ENCODE results near the gene AZU1. TPM values are rescaled to one million over a fixed set of nuclear protein-coding genes. Genes with fewer than 3 reads are reported as not detected.
A peak's percentile ranks its signal among the peaks of the same experiment; 100 is the strongest.

The AZU1 gene
- total RNA-seq, 1 experiment from 2014 or later, result 1.6 TPM

DNA sequence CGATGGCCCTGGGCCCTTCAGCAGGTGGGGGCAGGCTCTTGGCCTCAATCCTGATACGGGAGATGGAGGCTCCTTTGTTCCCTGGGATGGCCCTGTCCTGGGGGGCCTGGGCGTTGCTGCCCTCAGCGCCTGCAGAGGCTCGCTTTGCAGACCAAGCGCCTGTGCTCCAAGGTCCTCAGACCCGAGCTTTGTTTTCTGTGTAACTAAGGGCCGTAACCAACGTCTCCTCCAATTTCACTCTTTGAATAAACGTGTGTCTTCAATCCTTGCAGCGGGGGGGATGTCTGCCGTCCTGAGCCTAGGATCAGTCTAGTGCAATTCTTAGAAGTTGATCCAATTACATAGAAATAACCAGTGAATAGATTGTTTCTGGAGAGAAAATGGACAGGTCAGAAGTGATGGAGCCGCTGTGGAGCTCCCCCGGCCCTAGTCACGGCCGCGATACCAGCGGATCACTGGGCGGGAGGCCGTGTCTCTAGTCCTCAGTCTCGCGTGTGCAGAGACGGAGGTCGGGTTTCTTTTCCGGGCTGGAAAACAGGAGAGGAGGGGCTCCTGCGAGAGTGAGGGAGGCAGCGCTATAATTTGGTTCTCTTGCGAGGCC, 25.0 kb upstream of the AZU1 start:
- H3T11ph ChIP-seq (ENCODE audit: low read length), result no peak overlapping the region
- peak; percentile 27 for DNase-seq
- H4K20me1 ChIP-seq (ENCODE audit: control insufficient read depth, insufficient read depth, insufficient read length), result peaks cover 4% of the 10 kb centered on the region
- H2BK5ac ChIP-seq (ENCODE audit: insufficient read length, low read length), result no peak overlapping the region
- peaks cover 13% of the 10 kb centered on the region for H3K79me1 ChIP-seq (ENCODE audit: insufficient read depth, low read depth, low read length, poor library complexity, severe bottlenecking)
- no peak overlapping the region for H2AK5ac ChIP-seq (ENCODE audit: insufficient read length, low read length)
- no peak overlapping the region for H2BK120ac ChIP-seq (ENCODE audit: low read depth, low read length, poor library complexity, severe bottlenecking)
- no peak overlapping the region for H4K8ac ChIP-seq (replicated peaks; ENCODE audit: insufficient read length, low read depth, low read length)
- H3K23ac ChIP-seq (ENCODE audit: insufficient read length, low read depth, low read length), result no peak overlapping the region
- TF ChIP-seq, protein P1, sequence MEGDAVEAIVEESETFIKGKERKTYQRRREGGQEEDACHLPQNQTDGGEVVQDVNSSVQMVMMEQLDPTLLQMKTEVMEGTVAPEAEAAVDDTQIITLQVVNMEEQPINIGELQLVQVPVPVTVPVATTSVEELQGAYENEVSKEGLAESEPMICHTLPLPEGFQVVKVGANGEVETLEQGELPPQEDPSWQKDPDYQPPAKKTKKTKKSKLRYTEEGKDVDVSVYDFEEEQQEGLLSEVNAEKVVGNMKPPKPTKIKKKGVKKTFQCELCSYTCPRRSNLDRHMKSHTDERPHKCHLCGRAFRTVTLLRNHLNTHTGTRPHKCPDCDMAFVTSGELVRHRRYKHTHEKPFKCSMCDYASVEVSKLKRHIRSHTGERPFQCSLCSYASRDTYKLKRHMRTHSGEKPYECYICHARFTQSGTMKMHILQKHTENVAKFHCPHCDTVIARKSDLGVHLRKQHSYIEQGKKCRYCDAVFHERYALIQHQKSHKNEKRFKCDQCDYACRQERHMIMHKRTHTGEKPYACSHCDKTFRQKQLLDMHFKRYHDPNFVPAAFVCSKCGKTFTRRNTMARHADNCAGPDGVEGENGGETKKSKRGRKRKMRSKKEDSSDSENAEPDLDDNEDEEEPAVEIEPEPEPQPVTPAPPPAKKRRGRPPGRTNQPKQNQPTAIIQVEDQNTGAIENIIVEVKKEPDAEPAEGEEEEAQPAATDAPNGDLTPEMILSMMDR (conservative IDR thresholded peaks at IDR 0.05), result no peak
- peaks cover 63% of the 10 kb centered on the region for H3K79me2 ChIP-seq (ENCODE audit: insufficient read depth, low read length)
- Mint-ChIP-seq H3K27me3 (ENCODE audit: low read depth) (no peaks in the 10 kb centered on the region), H3K9me3 (no peaks in the 10 kb centered on the region; a peak in 1 of 5 replicates), H3K4me3 (peak overlapping the region; percentile 12 to 71), H3K4me1 (peaks cover 23 to 36% of the 10 kb centered on the region in 2 experiments), H3K27ac (peak overlapping the region; percentile 67 to 91 (median 80)), H3K36me3 (ENCODE audit: insufficient read depth in 1 of 3, low read depth in 3 of 3) (peaks cover 56 to 79% (median 75%) of the 10 kb centered on the region in 3 experiments)
- no peak overlapping the region for H3K9ac ChIP-seq (ENCODE audit: extremely low read depth, insufficient read length, low read length)
- H3K4ac ChIP-seq (ENCODE audit: low read depth, low read length), result no peak overlapping the region
- no peak overlapping the region for H3K18ac ChIP-seq (ENCODE audit: insufficient read length, low read depth, low read length)
- no peak overlapping the region for H3K56ac ChIP-seq (ENCODE audit: insufficient read length, low read depth, low read length)
- no peak overlapping the region for H2BK15ac ChIP-seq (ENCODE audit: low read depth, low read length)
- WGBS (ENCODE audit: extremely low coverage, insufficient read length, low lambda C conversion rate), result no CpG with 5 or more reads among the region's 28 CpGs
- no peaks in the 10 kb centered on the region for H3K9me3 ChIP-seq (ENCODE audit: control insufficient read depth, low read depth, low read length)
- H2AFZ ChIP-seq (ENCODE audit: low read length), result no peak overlapping the region
- H4K91ac ChIP-seq (ENCODE audit: insufficient read length, low read depth, low read length), result no peak overlapping the region
- no peaks in the 10 kb centered on the region for H3K27me3 ChIP-seq (ENCODE audit: insufficient read depth, low read length)
- H3K23me2 ChIP-seq (ENCODE audit: insufficient read length, low read depth, low read length, poor library complexity, severe bottlenecking), result peaks cover 9% of the 10 kb centered on the region
- no peak overlapping the region for H3K4me2 ChIP-seq (ENCODE audit: insufficient read depth, insufficient read length, low read length)
- H3K4me1 ChIP-seq (ENCODE audit: insufficient read depth, low read length), result no peaks in the 10 kb centered on the region; the same call in 1 of the 2 replicates
- no peak overlapping the region for H3K27ac ChIP-seq (ENCODE audit: insufficient read length, low read depth, low read length)
- H2BK12ac ChIP-seq (ENCODE audit: insufficient read length, low read depth, low read length), result no peak overlapping the region
- H3K14ac ChIP-seq (ENCODE audit: insufficient read depth, low read length), result no peak overlapping the region; the same call in 1 of the 2 replicates
- no peak overlapping the region for H2BK20ac ChIP-seq (ENCODE audit: low read depth, low read length, poor library complexity, severe bottlenecking)
- H4K5ac ChIP-seq (ENCODE audit: insufficient read length, low read depth, low read length), result no peak overlapping the region
